GM19395 (cell line): ENCODE measurements around the gene CDKN2D.

Source experiments
- ATAC-seq: cut with Tn5 transposase; IDR thresholded peaks from one replicate; pipeline ENCODE4 v1.9.1; 2021; ENCODE audit warnings: mild to moderate bottlenecking, moderate library complexity; ENCODE audit not compliant: unreplicated experiment

Gene CDKN2D

GRCh38 chr19:10523135-10523636 lies 45.6 kb downstream of the CDKN2D start:
- no peak for ATAC-seq

GRCh38 chr19:10521461-10522171 lies 47.2 kb downstream of the CDKN2D start:
- no peak for ATAC-seq

- ATAC-seq, result no peak
Observed at GRCh38 chr19:10520652-10521318, 48.0 kb downstream of the CDKN2D start.

- no peak for ATAC-seq
Observed at GRCh38 chr19:10519421-10519820, 49.4 kb downstream of the CDKN2D start.

GRCh38 chr19:10518444-10519361 lies 50.1 kb downstream of the CDKN2D start:
- no peak for ATAC-seq

- no peak for ATAC-seq
Observed at GRCh38 chr19:10517760-10518443, 50.9 kb downstream of the CDKN2D start.

- no peak for ATAC-seq
Observed at GRCh38 chr19:10517361-10517759, 51.4 kb downstream of the CDKN2D start, which contains the start of gene S1PR5. Gene S1PR5 (minus strand): TSS chr19:10517447. CDS start chr19:10515011, 2,436 bp downstream.

- ATAC-seq, result no peak
Observed at GRCh38 chr19:10516671-10517286, 52.0 kb downstream of the CDKN2D start.
